H1 (cell line): ENCODE measurements around the gene OR51V1. TPM values are rescaled to one million over a fixed set of nuclear protein-coding genes. Genes with fewer than 3 reads are reported as not detected.

ENCODE experiments used
- CTCF ChIA-PET: fragments of 300-600 bp; sonication (Branson Sonifier 250); formaldehyde crosslinking; loops from one replicate; lab custom pipeline; 2021; ENCODE audit not compliant: partially characterized antibody; lab: Charles Lee
- POLR2A ChIA-PET: fragments of 300-600 bp; sonication (Branson Sonifier 250); formaldehyde crosslinking; loops from one replicate; lab custom pipeline; 2021; ENCODE audit warnings: inconsistent platforms; ENCODE audit not compliant: partially characterized antibody; lab: Charles Lee
- DNase-seq, 2 experiments: peaks; one replicate each; pipeline versions ENCODE4 v3.0.0 to v3.0.0-alpha.2; 2010 to 2022; ENCODE audit warnings: low spot score in 2 of 2, low read depth in 1 of 2, mixed read lengths in 1 of 2
- FAIRE-seq: peaks from 2 replicates; lab custom pipeline; 2011; peaks lifted over from hg19 to GRCh38; lab: Jason Lieb, UNC
- H2AFZ ChIP-seq: 2 replicates; pipeline ENCODE4 v1.8.1; 2012; ENCODE audit warnings: low read length, inconsistent platforms
- H2AK5ac ChIP-seq: 2 replicates; pipeline ENCODE4 v1.6.1; 2013; ENCODE audit warnings: low read depth, low read length
- H2BK120ac ChIP-seq: replicated peaks from 2 replicates; pipeline ENCODE3; 2013; ENCODE audit warnings: low read depth, low read length, inconsistent platforms
- H2BK12ac ChIP-seq: 2 replicates; pipeline ENCODE4 v1.6.1; 2013; ENCODE audit warnings: low read depth, low read length
- H2BK15ac ChIP-seq: 2 replicates; pipeline ENCODE4 v1.6.1; 2013; ENCODE audit warnings: low read length
- H2BK20ac ChIP-seq: 2 replicates; pipeline ENCODE4 v1.6.1; 2013; ENCODE audit warnings: low read length
- H2BK5ac ChIP-seq: 2 replicates; pipeline ENCODE4 v1.6.1; 2013; ENCODE audit warnings: low read depth, low read length
- H3K14ac ChIP-seq: 2 replicates; pipeline ENCODE4 v1.6.1; 2013; ENCODE audit warnings: inconsistent platforms; ENCODE audit not compliant: insufficient read length
- H3K18ac ChIP-seq: 2 replicates; pipeline ENCODE4 v1.6.1; 2013; ENCODE audit warnings: low read length; ENCODE audit errors: extremely low read depth
- H3K23ac ChIP-seq: 2 replicates; pipeline ENCODE4 v1.6.1; 2013; ENCODE audit warnings: inconsistent platforms; ENCODE audit not compliant: insufficient read length
- H3K23me2 ChIP-seq: 2 replicates; pipeline ENCODE4 v1.6.1; 2013; ENCODE audit warnings: low read depth, low read length
- H3K27ac ChIP-seq: 2 replicates; pipeline ENCODE4 v1.6.1; 2011; ENCODE audit warnings: low read depth, low read length, inconsistent platforms
- H3K27me3 ChIP-seq, 4 experiments: replicated peaks in 1 of 4; 1 replicate in 1 of 4; 2 replicates in 3 of 4; pipeline versions ENCODE4 v1.6.1 to v1.8.1; 2011 to 2013; ENCODE audit warnings: low read length in 3 of 4, mild to moderate bottlenecking in 3 of 4, inconsistent platforms in 2 of 4, mixed read lengths in 2 of 4, moderate library complexity in 1 of 4; ENCODE audit not compliant: control insufficient read depth in 3 of 4, insufficient read depth in 3 of 4; ENCODE audit errors: extremely low read depth in 1 of 4
- H3K36me3 ChIP-seq, 4 experiments: 2 replicates each; pipeline versions ENCODE4 v1.6.1 to v1.8.1; 2011 to 2013; ENCODE audit warnings: mild to moderate bottlenecking in 4 of 4, low read length in 3 of 4, moderate library complexity in 2 of 4, control low read depth in 1 of 4, inconsistent platforms in 1 of 4; ENCODE audit not compliant: insufficient read depth in 4 of 4, control insufficient read depth in 2 of 4
- H3K4ac ChIP-seq: replicated peaks from 2 replicates; pipeline ENCODE3; 2013; ENCODE audit warnings: low read length, low read depth, mixed read lengths, inconsistent platforms; ENCODE audit not compliant: insufficient read length
- H3K4me1 ChIP-seq, 4 experiments: replicated peaks in 1 of 4; 1 replicate in 1 of 4; 2 replicates in 3 of 4; pipeline versions ENCODE4 v1.6.1 to v1.8.1; 2011 to 2013; ENCODE audit warnings: low read length in 3 of 4, inconsistent platforms in 2 of 4, mixed read lengths in 1 of 4; ENCODE audit not compliant: insufficient read depth in 4 of 4, control insufficient read depth in 3 of 4
- H3K4me2 ChIP-seq, 2 experiments: 2 replicates each; pipeline versions ENCODE4 v1.6.1 to v1.8.1; 2011 to 2013; ENCODE audit warnings: low read depth in 2 of 2, low read length in 2 of 2, control low read depth in 1 of 2, inconsistent platforms in 1 of 2, mild to moderate bottlenecking in 1 of 2; ENCODE audit not compliant: insufficient read depth in 1 of 2
- H3K4me3 ChIP-seq, 4 experiments: fragments of 200-600, 300-600 bp in 1 of 4; sonication (generic), shearing (Covaris generic), sonication (Bioruptor Twin) in 1 of 4; 2 replicates each; pipeline versions ENCODE4 v1.5.1 to v1.8.1; 2011 to 2016; ENCODE audit warnings: low read length in 4 of 4, low read depth in 3 of 4, control low read depth in 2 of 4, inconsistent platforms in 2 of 4, mild to moderate bottlenecking in 2 of 4, mixed read lengths in 1 of 4, moderate library complexity in 1 of 4; ENCODE audit not compliant: insufficient read depth in 2 of 4; ENCODE audit errors: extremely low read depth in 1 of 4
- H3K56ac ChIP-seq: replicated peaks from 2 replicates; pipeline ENCODE3; 2013; ENCODE audit warnings: low read depth, mild to moderate bottlenecking, mixed read lengths, low read length, inconsistent platforms; ENCODE audit not compliant: insufficient read length
- H3K79me1 ChIP-seq: 2 replicates; pipeline ENCODE4 v1.6.1; 2013; ENCODE audit warnings: low read depth, low read length, control low read depth
- H3K79me2 ChIP-seq, 2 experiments: 2 replicates each; pipeline versions ENCODE4 v1.6.1 to v1.8.1; 2012 to 2013; ENCODE audit warnings: low read length in 2 of 2, mild to moderate bottlenecking in 2 of 2, inconsistent platforms in 1 of 2; ENCODE audit not compliant: insufficient read depth in 2 of 2, control insufficient read depth in 1 of 2
- H3K9ac ChIP-seq, 4 experiments: replicated peaks in 1 of 4; 1 replicate in 1 of 4; 2 replicates in 3 of 4; pipeline versions ENCODE4 v1.6.1 to v1.8.1; 2011 to 2013; ENCODE audit warnings: low read depth in 3 of 4, low read length in 3 of 4, control low read depth in 2 of 4, mild to moderate bottlenecking in 2 of 4, moderate library complexity in 2 of 4, inconsistent platforms in 1 of 4; ENCODE audit errors: extremely low read depth in 1 of 4
- H3K9me3 ChIP-seq, 2 experiments: 2 replicates each; pipeline versions ENCODE4 v1.6.1 to v1.8.1; 2012 to 2013; ENCODE audit warnings: mild to moderate bottlenecking in 2 of 2, moderate library complexity in 2 of 2, control low read depth in 1 of 2, inconsistent platforms in 1 of 2, low read depth in 1 of 2, low read length in 1 of 2, mixed read lengths in 1 of 2; ENCODE audit not compliant: insufficient read depth in 2 of 2
- H4K20me1 ChIP-seq, 2 experiments: replicated peaks in 1 of 2; 2 replicates each; pipeline versions ENCODE3 to v1.8.1; 2011 to 2013; ENCODE audit warnings: inconsistent platforms in 2 of 2, low read length in 2 of 2, mild to moderate bottlenecking in 1 of 2; ENCODE audit not compliant: insufficient read depth in 2 of 2, control insufficient read depth in 1 of 2
- H4K5ac ChIP-seq: 2 replicates; pipeline ENCODE4 v1.6.1; 2013; ENCODE audit warnings: low read length, low read depth, mixed read lengths, inconsistent platforms; ENCODE audit not compliant: insufficient read length
- H4K8ac ChIP-seq: 2 replicates; pipeline ENCODE4 v1.8.0; 2013; ENCODE audit warnings: mild to moderate bottlenecking, moderate library complexity, low read length, inconsistent platforms; ENCODE audit not compliant: insufficient read depth; ENCODE audit errors: extremely low read depth
- H4K91ac ChIP-seq: replicated peaks from 2 replicates; pipeline ENCODE3; 2013; ENCODE audit warnings: low read length, mixed read lengths, inconsistent platforms; ENCODE audit not compliant: insufficient read length
- CHD1 ChIP-seq: IDR thresholded peaks from 2 replicates; pipeline ENCODE4 v1.6.1; 2012; ENCODE audit warnings: low read depth, low read length, improper control_type of control experiment
- SP4 ChIP-seq: IDR thresholded peaks from 2 replicates; pipeline ENCODE4 v1.6.1; 2012; ENCODE audit warnings: low read length, inconsistent platforms
- WGBS, 2 experiments: shearing (Covaris generic) in 1 of 2; methylation state at CpG; one replicate each; pipeline versions ENCODE4 v1.1.6 to v1.1.7; 2013 to 2015; ENCODE audit warnings: low lambda C conversion rate in 2 of 2, mixed read lengths in 2 of 2, inconsistent platforms in 1 of 2, low coverage in 1 of 2, missing lambda C conversion rate in 1 of 2; ENCODE audit not compliant: insufficient replicate concordance in 2 of 2, insufficient coverage in 1 of 2, insufficient read length in 1 of 2; ENCODE audit errors: extremely low coverage in 1 of 2, missing lambda C conversion rate in 1 of 2; 5-methylcytosine and 5-hydroxymethylcytosine counted together
- polyA plus RNA-seq, 7 experiments: library from polyadenylated mRNA; depleted of rRNA in 3 of 7; stranded (reverse) in 5 of 7; unstranded in 2 of 7; fragments of >200 nt in 5 of 7; fragments of 200-250 nt in 2 of 7; gene quantifications; 1 replicate in 5 of 7; 2 replicates in 1 of 7; 4 replicates in 1 of 7; pipeline versions ENCODE4 v1.2.1 to v1.2.3, GENCODE V29; 2011 to 2013; ENCODE audit warnings: missing spikeins in 2 of 7, mixed read lengths in 2 of 7
- total RNA-seq: library from RNA; stranded (reverse); fragmentation: NEBNext Ultra II Directional; extraction: Animal tissue kit (Norgen Biotek cat#: 25700); gene quantifications from 2 replicates; pipeline ENCODE4 v1.2.1, GENCODE V29; 2021

OR51V1 gene
- total and polyA plus RNA-seq, 2 of the 8 experiments (the other 6 are each of a cell fraction or from before 2014, with no cell fraction given): not detected

GRCh38 chr11:5243816-5244180 is 43.3 kb upstream of the OR51V1 start:
- Histone ChIP-seq H4K8ac (no peak overlapping the region), H2BK12ac (no peak overlapping the region), H3K4ac (no peak overlapping the region), H3K56ac (no peak overlapping the region), H4K5ac (no peak overlapping the region), H3K27ac (no peak overlapping the region), H2AFZ (no peak overlapping the region), H2AK5ac (no peak overlapping the region), H3K27me3 (no peaks in the 10 kb centered on the region), H3K4me2 (no peak overlapping the region), H4K20me1 (no peaks in the 10 kb centered on the region), H3K79me1 (no peaks in the 10 kb centered on the region), H3K36me3 (no peaks in the 10 kb centered on the region), H4K91ac (no peak overlapping the region), H2BK120ac (no peak overlapping the region), H3K4me3 (no peak overlapping the region), H3K4me1 (no peaks in the 10 kb centered on the region), H2BK20ac (no peak overlapping the region), H2BK15ac (no peak overlapping the region), H3K9ac (no peak overlapping the region), H2BK5ac (no peak overlapping the region), H3K14ac (no peak overlapping the region), H3K18ac (no peak overlapping the region), H3K79me2 (no peaks in the 10 kb centered on the region), H3K9me3 (no peaks in the 10 kb centered on the region), H3K23me2 (no peaks in the 10 kb centered on the region), H3K23ac (no peak overlapping the region)
- FAIRE-seq (no peak), DNase-seq (no peak)
- POLR2A ChIA-PET: no interaction called here
- CTCF ChIA-PET: no interaction called here
- 89% methylated on average over 4 of the region's 4 CpGs; no CpG with 5 or more reads in 1 of the 2 experiments for WGBS, 2 experiments
- TF ChIP-seq CHD1: no peak
- TF ChIP-seq SP4: no peak
